ENCODE results near the gene TMPRSS7. TPM values are rescaled to one million over a fixed set of nuclear protein-coding genes. Genes with fewer than 3 reads are reported as not detected.
"Not testable (repeated sequence)": the region's sequence is repeated elsewhere in the genome, so short reads cannot be mapped to it uniquely, and the experiment has no call there.

The TMPRSS7 gene
- total and polyA plus RNA-seq, 7 donors = not detected

DNA sequence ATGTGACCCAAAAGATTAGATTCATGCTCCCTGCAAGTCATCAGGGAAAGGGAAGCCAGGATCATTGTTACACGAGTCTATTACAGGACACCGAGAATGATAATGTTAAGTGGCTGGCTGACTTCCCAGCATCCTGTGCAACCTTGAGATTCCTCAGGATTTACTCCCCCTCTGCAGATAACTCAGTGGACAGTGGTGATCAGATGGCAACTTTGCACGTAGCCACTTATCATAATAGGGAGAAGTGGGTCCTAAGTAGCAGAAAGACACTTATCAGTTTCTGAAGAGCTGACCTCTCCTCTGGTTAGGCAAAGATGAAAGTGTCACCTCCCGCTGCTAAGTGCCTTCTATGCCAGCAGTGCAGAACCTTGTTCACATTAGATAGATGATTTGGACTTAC, 6.7 kb upstream of the TMPRSS7 start:
- Histone ChIP-seq H3K4me3 (no peak overlapping the region), H3K27me3 (ENCODE audit: insufficient read depth in 3 of 3, low read length in 2 of 3) (no peaks in the 10 kb centered on the region), H3K9me3 (no peaks in the 10 kb centered on the region), H3K4me1 (no peaks in the 10 kb centered on the region), H3K36me3 (ENCODE audit: insufficient read depth in 1 of 2, low read depth in 1 of 2) (no peaks in the 10 kb centered on the region), H3K27ac (no peak overlapping the region)
- DNase-seq (no peak), ATAC-seq (no peak)
- 57 to 62% (median 61%) methylated on average over 4 of the region's 4 CpGs for whole genome bisulfite sequencing, 3 donors
- TF ChIP-seq CTCF (IDR thresholded peaks at IDR 0.05) = no peak
- intact Hi-C loops (cut with DNase I) = no loop called here

DNA sequence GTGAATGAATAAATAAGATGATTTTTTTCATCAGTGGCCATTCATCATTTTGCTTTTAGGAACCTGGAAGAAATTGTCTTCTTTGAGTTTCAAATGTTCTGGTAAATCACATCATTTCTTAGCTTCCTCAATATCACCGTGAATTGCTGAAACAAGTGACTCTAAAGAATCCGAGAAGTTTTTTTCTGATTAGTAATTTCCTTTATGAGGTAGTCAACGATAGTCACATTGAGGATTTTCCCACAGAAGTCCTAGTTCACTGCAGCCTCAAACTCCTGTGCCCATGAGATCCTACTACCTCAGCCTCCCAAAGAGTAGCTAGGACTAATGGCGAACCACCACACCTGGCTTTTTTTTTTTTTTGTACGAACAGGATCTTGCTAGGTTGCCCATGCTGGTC, 3.6 kb upstream of the TMPRSS7 start:
- no peak for ATAC-seq
- Histone ChIP-seq H3K4me3 (no peak overlapping the region), H3K4me1 (no peaks in the 10 kb centered on the region), H3K27ac (no peak overlapping the region), H3K27me3 (ENCODE audit: insufficient read depth in 3 of 3, low read length in 2 of 3) (no peaks in the 10 kb centered on the region), H3K36me3 (ENCODE audit: insufficient read depth in 1 of 2, low read depth in 1 of 2) (no peaks in the 10 kb centered on the region), H3K9me3 (no peaks in the 10 kb centered on the region)
- intact Hi-C loops (cut with DNase I) = no loop called here
- no peak for TF ChIP-seq CTCF (IDR thresholded peaks at IDR 0.05)
- DNase-seq = no peak
- 91 to 95% (median 92%) methylated on average over 5 of the region's 5 CpGs for WGBS, 3 donors

GRCh38 chr3:112032098-112032731, 2.3 kb upstream of the TMPRSS7 start:
- H3K36me3 ChIP-seq (ENCODE audit: insufficient read depth in 1 of 2, low read depth in 1 of 2) = no peaks in the 10 kb centered on the region
- DNase-seq (no peak), ATAC-seq (no peak)
- WGBS, 3 donors = 53 to 80% (median 70%) methylated on average over 5 of the region's 5 CpGs
- intact Hi-C loops (cut with DNase I) = no loop called here
- no peaks in the 10 kb centered on the region for H3K27me3 ChIP-seq (ENCODE audit: insufficient read depth in 3 of 3, low read length in 2 of 3)
- no peak for TF ChIP-seq CTCF (IDR thresholded peaks at IDR 0.05)
- H3K27ac ChIP-seq = no peak overlapping the region
- H3K9me3 ChIP-seq = no peaks in the 10 kb centered on the region
- no peak overlapping the region for H3K4me3 ChIP-seq
- no peaks in the 10 kb centered on the region for H3K4me1 ChIP-seq

- Histone ChIP-seq H3K36me3 (ENCODE audit: insufficient read depth in 1 of 2, low read depth in 1 of 2) (no peaks in the 10 kb centered on the region), H3K27me3 (ENCODE audit: insufficient read depth in 3 of 3, low read length in 2 of 3) (no peaks in the 10 kb centered on the region), H3K4me3 (no peak overlapping the region), H3K4me1 (no peaks in the 10 kb centered on the region), H3K9me3 (no peaks in the 10 kb centered on the region), H3K27ac (no peak overlapping the region)
- TF ChIP-seq CTCF (IDR thresholded peaks at IDR 0.05) = no peak
- DNase-seq (no peak), ATAC-seq (no peak)
- WGBS, 3 donors = 64 to 79% (median 74%) methylated on average over 3 of the region's 3 CpGs
- intact Hi-C loops (cut with DNase I) = no loop called here
Observed at GRCh38 chr3:112035241-112035640, 705 bp downstream of the TMPRSS7 start.

DNA sequence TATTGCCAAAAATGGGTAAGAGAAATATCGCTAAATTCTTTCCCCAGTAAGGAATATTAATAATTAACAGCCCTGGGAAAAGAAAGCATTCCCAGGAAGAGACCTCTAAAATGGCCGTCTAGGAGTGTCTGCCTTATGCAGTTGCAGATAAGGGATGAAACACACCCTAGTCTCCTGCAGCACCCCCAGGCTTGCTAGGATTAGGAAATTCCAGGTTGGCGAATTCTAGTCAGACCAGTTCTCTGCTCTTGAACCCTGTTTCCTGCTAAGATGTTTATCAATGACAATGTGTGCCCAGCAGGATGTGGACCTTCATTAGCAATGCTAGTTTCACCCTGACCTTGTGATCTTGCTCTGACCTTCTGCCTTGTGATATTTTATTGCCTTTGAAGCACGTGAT, 2.7 kb downstream of the TMPRSS7 start:
- ATAC-seq; H3K9me3 ChIP-seq; DNase-seq; H3K36me3 ChIP-seq (ENCODE audit: insufficient read depth in 1 of 2, low read depth in 1 of 2); H3K27me3 ChIP-seq (ENCODE audit: insufficient read depth in 3 of 3, low read length in 2 of 3); H3K4me1 ChIP-seq; H3K4me3 ChIP-seq; H3K27ac ChIP-seq; intact Hi-C loops (cut with DNase I): not testable (repeated sequence)
- WGBS, 3 donors = 62 to 70% (median 66%) methylated on average over 4 of the region's 4 CpGs

Measured in psoas muscle (tissue), 8 donors.